Psoas muscle (tissue), 8 donors: ENCODE measurements around the gene HYAL1. TPM values are rescaled to one million over a fixed set of nuclear protein-coding genes. Genes with fewer than 3 reads are reported as not detected.

Experiments
- ATAC-seq, 4 donors: fragments of 200-7000 bp; cut with Tn5 transposase; one replicate each; pipeline ENCODE4 v1.9.1; 2020; ENCODE audit warnings: moderate library complexity in 3 of 4, mild to moderate bottlenecking in 2 of 4
- DNase-seq, 2 donors: peaks; one replicate each; pipeline ENCODE4 v3.0.0-alpha.2; 2020
- H3K27ac ChIP-seq: fragments of 200-600 bp; one replicate; pipeline ENCODE4 v1.8.0; 2022
- H3K27me3 ChIP-seq, 3 donors: fragments of 200-600 bp in 1 of 3; one replicate each; pipeline versions ENCODE4 v1.6.1 to v1.8.0; 2013 to 2022; ENCODE audit warnings: low read length in 2 of 3, mild to moderate bottlenecking in 2 of 3, moderate library complexity in 1 of 3; ENCODE audit not compliant: insufficient read depth in 3 of 3
- H3K36me3 ChIP-seq, 2 donors: fragments of 200-600 bp in 1 of 2; one replicate each; pipeline versions ENCODE4 v1.6.1 to v1.8.0; 2013 to 2022; ENCODE audit warnings: low read depth in 1 of 2, mild to moderate bottlenecking in 1 of 2, moderate library complexity in 1 of 2; ENCODE audit not compliant: insufficient read depth in 1 of 2
- H3K4me1 ChIP-seq: fragments of 200-600 bp; one replicate; pipeline ENCODE4 v1.8.0; 2022
- H3K4me3 ChIP-seq: fragments of 200-600 bp; one replicate; pipeline ENCODE4 v1.8.0; 2022; ENCODE audit warnings: mild to moderate bottlenecking
- H3K9me3 ChIP-seq: fragments of 200-600 bp; one replicate; pipeline ENCODE4 v1.8.0; 2022
- WGBS, 3 donors: extraction: QIAGEN DNeasy Blood & Tissue Kit; methylation state at CpG; one replicate each; pipeline versions ENCODE4 v1.1.6 to v1.1.7; 2013; 5-methylcytosine and 5-hydroxymethylcytosine counted together
- intact Hi-C, 2 donors: fragments of 100-400 bp; cut with DNase I; formaldehyde crosslinking; loops; one replicate each; pipeline versions ENCODE4 v1.11.0 to v1.14.2; 2022
- polyA plus RNA-seq, 3 donors: library from polyadenylated mRNA; stranded (reverse); fragments of 200-250 nt; gene quantifications; one replicate each; pipeline ENCODE4 v1.2.3, GENCODE V29; 2013
- total RNA-seq, 4 donors: library from RNA; stranded (reverse); fragmentation: NEBNext Ultra II Directional in 2 of 4; extraction: Animal tissue kit (Norgen Biotek cat#: 25700) in 2 of 4; gene quantifications; one replicate each; pipeline versions ENCODE4 v1.2.1 to v1.2.4, GENCODE V29; 2021 to 2023
- TF ChIP-seq, protein P1 (sequence below): fragments of 200-600 bp; IDR thresholded peaks from one replicate; pipeline ENCODE4 v1.8.0; 2022; ENCODE audit warnings: antibody characterized with exemption
- donor health status: healthy with polysubstance abuse.
- donor health status: DM: no; HTN: no; CAD: no; lungs with moderate emphysema.
- donor health status: Bipolar disorder and iron deficiency.
- donor health status: healthy.
- donor health status: DM: yes; HTN: yes; CAD: no.
- donor health status: DM: no; HTN: no; CAD: no.
- donor health status: DM: no; HTN: no; CAD: no.
- donor health status: DM: yes; HTN: yes; CAD: no.

HYAL1 gene
- total and polyA plus RNA-seq, 7 donors, result 8.5 to 20.8 (median 13.8) TPM

DNA sequence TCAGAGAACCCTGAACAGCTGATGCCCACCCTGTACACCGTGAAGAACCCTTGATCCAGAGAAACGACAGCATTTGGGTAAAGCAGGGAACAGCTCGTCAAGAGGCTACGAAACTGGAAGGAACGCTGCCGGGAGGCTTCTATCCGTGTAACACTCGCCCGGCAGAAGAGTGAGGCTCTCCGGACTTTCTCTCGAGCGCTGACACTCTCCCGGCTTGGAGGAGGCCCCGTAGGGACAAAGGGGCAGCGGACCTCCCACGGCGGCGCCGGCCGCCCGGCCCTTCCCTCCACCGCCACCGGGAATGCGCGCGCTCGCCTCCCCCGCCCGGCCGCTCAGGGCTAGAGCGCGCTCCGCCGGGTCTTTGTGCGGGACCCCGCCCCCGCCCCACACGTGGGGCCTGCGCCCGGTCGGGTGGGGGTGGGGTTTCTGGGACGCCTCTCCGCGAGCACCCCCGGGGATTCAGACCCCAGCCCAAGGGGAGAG is 17.5 kb upstream of the HYAL1 start:
- intact Hi-C loops, result no loop called here
- peaks cover 0 to 53% of the 10 kb centered on the region in 2 donors for H3K36me3 ChIP-seq
- DNase-seq (peak; percentile 81 to 90), ATAC-seq (peak; percentile 75 to 83 (median 80))
- H3K27me3 ChIP-seq, result no peaks in the 10 kb centered on the region
- H3K27ac ChIP-seq, result peak overlapping the region; percentile 93
- peaks cover 54% of the 10 kb centered on the region for H3K4me1 ChIP-seq
- TF ChIP-seq, protein P1, sequence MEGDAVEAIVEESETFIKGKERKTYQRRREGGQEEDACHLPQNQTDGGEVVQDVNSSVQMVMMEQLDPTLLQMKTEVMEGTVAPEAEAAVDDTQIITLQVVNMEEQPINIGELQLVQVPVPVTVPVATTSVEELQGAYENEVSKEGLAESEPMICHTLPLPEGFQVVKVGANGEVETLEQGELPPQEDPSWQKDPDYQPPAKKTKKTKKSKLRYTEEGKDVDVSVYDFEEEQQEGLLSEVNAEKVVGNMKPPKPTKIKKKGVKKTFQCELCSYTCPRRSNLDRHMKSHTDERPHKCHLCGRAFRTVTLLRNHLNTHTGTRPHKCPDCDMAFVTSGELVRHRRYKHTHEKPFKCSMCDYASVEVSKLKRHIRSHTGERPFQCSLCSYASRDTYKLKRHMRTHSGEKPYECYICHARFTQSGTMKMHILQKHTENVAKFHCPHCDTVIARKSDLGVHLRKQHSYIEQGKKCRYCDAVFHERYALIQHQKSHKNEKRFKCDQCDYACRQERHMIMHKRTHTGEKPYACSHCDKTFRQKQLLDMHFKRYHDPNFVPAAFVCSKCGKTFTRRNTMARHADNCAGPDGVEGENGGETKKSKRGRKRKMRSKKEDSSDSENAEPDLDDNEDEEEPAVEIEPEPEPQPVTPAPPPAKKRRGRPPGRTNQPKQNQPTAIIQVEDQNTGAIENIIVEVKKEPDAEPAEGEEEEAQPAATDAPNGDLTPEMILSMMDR, result no peak
- H3K4me3 ChIP-seq, result peak overlapping the region; percentile 90
- 0 to 1% (median 0%) methylated on average over 20 to 45 of the region's 45 CpGs for WGBS, 3 donors
- H3K9me3 ChIP-seq, result no peaks in the 10 kb centered on the region

DNA sequence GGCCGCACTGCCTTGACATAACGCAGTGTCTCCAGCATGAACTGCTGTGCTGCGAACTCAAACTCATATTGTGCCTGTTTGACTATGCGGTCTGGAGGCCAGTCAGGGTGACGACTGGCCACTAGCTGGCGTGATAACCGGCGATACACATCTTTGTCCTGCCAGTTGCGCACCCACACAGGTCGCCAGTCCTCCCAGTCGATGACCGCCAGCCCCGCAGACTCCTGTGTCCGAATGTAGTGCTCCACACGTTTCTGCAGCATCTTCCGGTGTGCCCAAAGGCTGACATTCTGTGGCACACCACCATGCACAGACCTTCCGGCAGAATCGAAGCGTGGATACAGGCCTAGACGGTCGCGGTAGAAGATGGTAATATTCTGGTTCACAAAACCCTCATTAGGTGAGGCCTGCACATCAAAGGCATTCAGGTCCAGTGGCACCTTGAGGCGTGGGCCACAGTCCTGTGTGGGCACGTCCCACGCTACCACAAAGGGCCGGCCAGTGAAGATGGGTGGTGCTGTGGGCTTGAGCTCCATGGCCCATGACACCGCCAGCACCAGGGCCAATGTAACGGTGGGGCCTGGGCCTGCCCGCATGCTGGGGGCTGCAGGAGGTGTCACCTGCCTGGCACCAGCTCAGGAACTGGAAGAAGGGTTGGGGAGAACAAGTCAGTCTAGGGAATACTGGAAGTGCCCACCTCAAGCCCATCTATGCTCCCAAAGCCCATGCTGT is 16.7 kb upstream of the HYAL1 start:
- TF ChIP-seq, protein P1, result no peak
- DNase-seq, result peak in 1 of 2 donors; percentile 13
- WGBS, 3 donors, result 69 to 72% (median 70%) methylated on average over 29 of the region's 29 CpGs
- Histone ChIP-seq H3K4me1 (peaks cover 54% of the 10 kb centered on the region), H3K4me3 (peak overlapping the region; percentile 90), H3K9me3 (no peaks in the 10 kb centered on the region), H3K36me3 (peaks cover 0 to 47% of the 10 kb centered on the region in 2 donors), H3K27me3 (no peaks in the 10 kb centered on the region), H3K27ac (peak overlapping the region; percentile 93)
- intact Hi-C loops, result no loop called here
- no peak for ATAC-seq

DNA sequence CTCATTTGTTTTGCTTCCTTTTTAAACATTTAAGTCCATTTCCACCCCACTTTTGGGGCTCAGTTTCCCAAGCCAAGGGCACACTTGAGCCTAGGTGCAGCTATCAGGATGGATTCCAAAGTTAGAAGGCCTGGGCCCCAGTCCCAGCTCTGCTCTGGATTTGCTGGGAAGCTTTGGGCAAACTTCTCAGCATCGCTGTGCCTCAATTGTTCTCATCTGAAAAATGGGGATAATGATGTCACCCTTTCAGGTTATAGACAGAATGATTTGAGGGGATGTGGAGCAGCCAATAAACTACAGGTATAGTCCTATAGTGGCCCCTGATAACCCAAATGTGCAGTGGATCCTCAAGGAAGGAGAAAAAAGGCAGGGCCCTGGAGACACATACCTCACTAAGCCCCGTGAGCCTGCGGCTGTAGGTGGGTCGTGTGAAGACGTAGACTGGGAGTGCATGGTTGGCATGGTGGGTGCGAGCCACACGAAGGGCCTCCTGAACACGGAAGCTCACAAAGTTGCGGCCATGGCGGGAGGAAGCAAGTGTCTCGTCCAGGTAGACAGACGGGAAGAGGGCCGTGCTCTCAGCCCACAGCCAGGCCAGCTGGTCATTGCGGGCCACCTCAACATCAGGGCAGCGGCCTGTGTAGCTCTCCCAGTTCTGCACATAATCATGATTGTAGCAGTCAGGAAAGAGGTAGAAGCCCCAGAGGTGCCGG is 16.0 kb upstream of the HYAL1 start:
- intact Hi-C loops, result no loop called here
- H3K4me3 ChIP-seq, result peak overlapping the region; percentile 90
- ATAC-seq (no peak), DNase-seq (peak in 1 of 2 donors; percentile 10)
- H3K9me3 ChIP-seq, result no peaks in the 10 kb centered on the region
- TF ChIP-seq, protein P1, result no peak
- H3K36me3 ChIP-seq, result peaks cover 0 to 42% of the 10 kb centered on the region in 2 donors
- no peaks in the 10 kb centered on the region for H3K27me3 ChIP-seq
- H3K4me1 ChIP-seq, result peaks cover 55% of the 10 kb centered on the region
- H3K27ac ChIP-seq, result no peak overlapping the region
- WGBS, 3 donors, result 68 to 83% (median 75%) methylated on average over 16 of the region's 16 CpGs

DNA sequence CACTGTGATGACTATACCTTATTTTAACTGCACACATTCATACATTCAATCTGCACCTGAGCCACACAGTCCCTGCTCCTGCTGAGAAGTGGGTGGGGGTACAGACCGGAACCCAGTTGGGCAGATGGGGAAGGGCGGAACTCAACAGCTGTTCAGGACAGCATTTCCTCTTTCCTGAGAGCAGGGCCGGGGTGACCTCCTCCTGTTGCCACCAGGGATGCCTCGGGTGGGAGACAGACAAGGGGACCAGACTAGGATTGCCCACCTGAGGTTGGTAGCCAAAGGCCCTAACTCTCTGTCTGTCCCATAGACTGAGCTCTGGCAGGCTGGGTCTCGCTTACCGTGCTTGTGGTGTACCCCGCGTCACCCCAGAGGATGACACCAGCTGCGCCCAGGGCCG is 15.2 kb upstream of the HYAL1 start:
- TF ChIP-seq, protein P1, result no peak
- peaks cover 55% of the 10 kb centered on the region for H3K4me1 ChIP-seq
- no peaks in the 10 kb centered on the region for H3K9me3 ChIP-seq
- H3K27me3 ChIP-seq, result no peaks in the 10 kb centered on the region
- intact Hi-C loops, result no loop called here
- 68 to 74% (median 74%) methylated on average over 10 of the region's 10 CpGs for WGBS, 3 donors
- H3K4me3 ChIP-seq, result peak overlapping the region; percentile 90
- H3K27ac ChIP-seq, result no peak overlapping the region
- peaks cover 0 to 42% of the 10 kb centered on the region in 2 donors for H3K36me3 ChIP-seq
- DNase-seq (peak in 1 of 2 donors; percentile 15), ATAC-seq (no peak)
